Anterior cingulate cortex (tissue), 58 donors: ENCODE measurements around the gene PHLPP1.
A peak's percentile ranks its signal among the peaks of the same experiment; 100 is the strongest.

Experiments
- DNase-seq, 58 donors: peaks; one replicate each; lab custom pipeline; 2025; lab: John Stamatoyannopoulos, UW

PHLPP1 gene

GRCh38 chr18:62839874-62840713, 124.8 kb downstream of the PHLPP1 start:
- DNase-seq: no peak

- no peak for DNase-seq
Observed at GRCh38 chr18:62841405-62841804, 126.1 kb downstream of the PHLPP1 start.

GRCh38 chr18:62842898-62843297, 127.6 kb downstream of the PHLPP1 start:
- no peak for DNase-seq

- DNase-seq: no peak
Observed at GRCh38 chr18:62844850-62845643, 129.7 kb downstream of the PHLPP1 start.

GRCh38 chr18:62846313-62846712, 131.0 kb downstream of the PHLPP1 start:
- DNase-seq: no peak

GRCh38 chr18:62847081-62847480, 131.7 kb downstream of the PHLPP1 start:
- no peak for DNase-seq

GRCh38 chr18:62848946-62849345, 133.6 kb downstream of the PHLPP1 start:
- DNase-seq: no peak

- peak in 4 of 58 donors; percentile 13 to 49 (median 26) for DNase-seq
Observed at GRCh38 chr18:62850619-62851306, 135.4 kb downstream of the PHLPP1 start.

- no peak for DNase-seq
Observed at GRCh38 chr18:62852851-62853250, 137.5 kb downstream of the PHLPP1 start.

- no peak for DNase-seq
Observed at GRCh38 chr18:62856294-62856693, 141.0 kb downstream of the PHLPP1 start.

- no peak for DNase-seq
Observed at GRCh38 chr18:62857263-62857976, 142.1 kb downstream of the PHLPP1 start.

- DNase-seq: no peak
Observed at GRCh38 chr18:62860062-62860461, 144.7 kb downstream of the PHLPP1 start.

GRCh38 chr18:62862466-62862865, 147.1 kb downstream of the PHLPP1 start:
- no peak for DNase-seq

- DNase-seq: no peak
Observed at GRCh38 chr18:62863579-62864001, 148.2 kb downstream of the PHLPP1 start.

- DNase-seq: no peak
Observed at GRCh38 chr18:62865498-62865897, 150.2 kb downstream of the PHLPP1 start.

GRCh38 chr18:62867534-62867933, 152.2 kb downstream of the PHLPP1 start:
- peak in 2 of 58 donors; percentile 1 to 16 for DNase-seq

GRCh38 chr18:62868645-62869044, 153.3 kb downstream of the PHLPP1 start:
- DNase-seq: no peak

- no peak for DNase-seq
Observed at GRCh38 chr18:62870643-62871042, 155.3 kb downstream of the PHLPP1 start.

GRCh38 chr18:62875323-62875722, 160.0 kb downstream of the PHLPP1 start:
- DNase-seq: no peak

- no peak for DNase-seq
Observed at GRCh38 chr18:62876111-62876510, 160.8 kb downstream of the PHLPP1 start.
